ENCODE results near the gene HMCN2.

- TF ChIP-seq CTCF (IDR thresholded peaks at IDR 0.05): no peak
- no peak for TF ChIP-seq POLR2A (IDR thresholded peaks at IDR 0.05)
These were observed 31.0 kb upstream of the HMCN2 start for GRCh38 chr9:130234340-130235260.

Data from upper lobe of left lung (tissue), 4 donors.